Left ventricle myocardium inferior (tissue), 1 donor: ENCODE results near the gene PROK1. TPM values are rescaled to one million over a fixed set of nuclear protein-coding genes. Genes with fewer than 3 reads are reported as not detected.

Source experiments
- DNase-seq: peaks from one replicate; pipeline ENCODE4 v3.0.0-alpha.2; 2020
- H3K27ac ChIP-seq: fragments of 200-600 bp; replicated peaks from 2 replicates; pipeline ENCODE4 v1.8.0; 2021
- H3K27me3 ChIP-seq: fragments of 200-600 bp; 2 replicates; pipeline ENCODE4 v1.8.0; 2021; ENCODE audit warnings: low read depth
- H3K36me3 ChIP-seq: fragments of 200-600 bp; 2 replicates; pipeline ENCODE4 v1.8.0; 2021
- H3K4me1 ChIP-seq: fragments of 200-600 bp; 2 replicates; pipeline ENCODE4 v1.8.0; 2021
- H3K4me3 ChIP-seq: fragments of 200-600 bp; 2 replicates; pipeline ENCODE4 v1.8.0; 2021; ENCODE audit warnings: mild to moderate bottlenecking, moderate library complexity
- H3K9me3 ChIP-seq: fragments of 200-600 bp; replicated peaks from 2 replicates; pipeline ENCODE4 v1.8.0; 2021
- CTCF ChIP-seq: fragments of 200-600 bp; IDR thresholded peaks from 2 replicates; pipeline ENCODE4 v1.8.0; 2021; ENCODE audit warnings: antibody characterized with exemption, mild to moderate bottlenecking, borderline replicate concordance
- intact Hi-C: fragments of 100-400 bp; cut with micrococcal nuclease; formaldehyde crosslinking; loops from one replicate; pipeline ENCODE4 v1.11.0; 2022
- total RNA-seq: library from RNA; stranded (reverse); fragmentation: NEBNext Ultra II Directional; extraction: Animal tissue kit (Norgen Biotek cat#: 25700); gene quantifications from one replicate; pipeline ENCODE4 v1.2.1, GENCODE V29; 2021
- donor health status: DM: no; HTN: yes; CAD: no; lungs with severe emphysema.

Gene PROK1
- total RNA-seq, 1 donor from 2014 or later: not detected

DNA sequence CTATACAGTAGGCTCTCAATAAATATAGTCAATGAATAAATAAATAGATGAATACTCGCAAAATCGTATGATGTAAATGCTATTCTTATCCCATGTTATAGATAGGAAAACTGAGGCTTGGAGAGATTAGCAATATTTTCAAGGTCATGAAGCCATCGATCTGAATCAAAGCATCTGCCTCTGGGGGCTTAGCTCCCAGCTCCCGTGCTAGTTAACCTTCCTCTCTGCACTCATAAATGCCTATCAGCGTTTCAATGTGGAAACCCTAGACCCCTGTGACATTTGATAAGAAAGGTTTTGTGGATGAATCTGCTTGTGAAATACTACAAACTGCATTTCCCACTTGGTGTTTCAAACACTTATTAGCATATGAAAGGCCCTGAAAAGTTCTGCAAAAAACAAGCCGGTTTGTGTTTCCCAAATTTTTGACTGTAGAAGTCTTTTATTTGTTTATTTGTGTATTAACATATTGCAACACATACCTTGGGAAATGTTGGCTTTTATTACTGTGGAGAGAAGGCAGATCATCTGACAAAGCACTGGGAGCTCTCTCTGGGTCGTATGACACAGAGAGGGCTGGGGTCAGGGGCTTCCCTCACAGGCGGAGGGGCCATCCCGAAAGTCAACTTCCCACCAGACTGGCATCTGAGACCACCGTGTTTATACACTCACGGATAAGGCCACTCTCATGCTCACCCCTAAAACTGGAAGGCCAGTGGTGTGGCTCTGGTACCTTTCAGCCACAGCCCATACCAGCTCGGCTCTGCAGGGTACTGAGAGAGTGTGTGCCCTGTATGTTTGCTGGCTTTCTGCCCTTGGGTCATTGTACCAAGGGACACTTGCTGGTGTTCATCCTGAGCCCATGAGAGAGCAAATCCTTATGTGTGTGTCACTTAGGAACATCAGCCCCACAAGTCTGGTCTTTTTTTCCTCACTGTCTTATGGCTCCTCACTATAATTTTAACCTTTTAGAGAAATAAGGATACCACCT lies 993 bp upstream of the PROK1 start:
- no peaks in the 10 kb centered on the region for H3K4me1 ChIP-seq
- intact Hi-C loops: no loop called here
- H3K27me3 ChIP-seq: peaks cover 58% of the 10 kb centered on the region
- H3K36me3 ChIP-seq: no peaks in the 10 kb centered on the region
- no peak for DNase-seq
- no peaks in the 10 kb centered on the region for H3K9me3 ChIP-seq
- TF ChIP-seq CTCF: no peak
- H3K4me3 ChIP-seq: no peak overlapping the region
- H3K27ac ChIP-seq: no peak overlapping the region

DNA sequence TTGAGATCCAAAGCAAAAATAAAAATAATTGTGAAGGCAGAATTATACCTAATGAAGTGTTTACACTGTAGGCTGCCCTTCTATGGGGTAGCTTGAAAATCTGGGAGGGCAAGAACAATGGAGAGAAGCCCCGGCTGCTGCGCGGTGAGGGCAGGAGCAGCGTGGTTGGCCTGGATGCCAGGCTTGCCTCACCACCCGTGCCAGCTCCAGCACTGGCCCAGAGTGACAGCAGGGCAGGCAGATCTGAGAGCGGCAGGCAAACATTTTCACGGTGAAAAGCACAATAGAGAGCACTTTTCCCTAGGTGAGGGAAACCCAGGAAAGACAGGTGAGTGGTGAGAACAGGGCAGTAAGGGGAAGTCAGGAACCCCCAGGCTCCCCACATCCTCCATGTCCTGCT lies 1.4 kb downstream of the PROK1 start:
- no peak for DNase-seq
- H3K27me3 ChIP-seq: peaks cover 65% of the 10 kb centered on the region
- intact Hi-C loops: no loop called here

DNA sequence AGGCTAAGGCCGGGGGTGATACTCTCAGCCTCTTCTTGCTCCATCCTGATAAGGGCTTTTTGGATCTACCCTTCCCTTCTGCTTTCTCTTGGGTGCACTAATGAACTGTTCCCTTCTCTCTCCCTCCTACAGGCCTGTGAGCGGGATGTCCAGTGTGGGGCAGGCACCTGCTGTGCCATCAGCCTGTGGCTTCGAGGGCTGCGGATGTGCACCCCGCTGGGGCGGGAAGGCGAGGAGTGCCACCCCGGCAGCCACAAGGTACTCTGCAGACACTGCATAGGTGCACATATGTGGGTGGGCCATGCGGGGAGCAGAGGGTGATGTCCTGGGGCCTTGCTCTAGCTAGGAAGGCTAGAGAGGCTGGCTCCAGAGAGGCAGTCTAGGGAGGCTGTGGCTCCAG lies 2.9 kb downstream of the PROK1 start:
- intact Hi-C loops: no loop called here

More for the DNA sequence above, 1.4 kb downstream of the PROK1 start:
- Histone ChIP-seq H3K4me1 (no peaks in the 10 kb centered on the region), H3K4me3 (no peak overlapping the region), H3K27ac (no peak overlapping the region), H3K36me3 (no peaks in the 10 kb centered on the region), H3K9me3 (no peaks in the 10 kb centered on the region)
- TF ChIP-seq CTCF: no peak

DNA sequence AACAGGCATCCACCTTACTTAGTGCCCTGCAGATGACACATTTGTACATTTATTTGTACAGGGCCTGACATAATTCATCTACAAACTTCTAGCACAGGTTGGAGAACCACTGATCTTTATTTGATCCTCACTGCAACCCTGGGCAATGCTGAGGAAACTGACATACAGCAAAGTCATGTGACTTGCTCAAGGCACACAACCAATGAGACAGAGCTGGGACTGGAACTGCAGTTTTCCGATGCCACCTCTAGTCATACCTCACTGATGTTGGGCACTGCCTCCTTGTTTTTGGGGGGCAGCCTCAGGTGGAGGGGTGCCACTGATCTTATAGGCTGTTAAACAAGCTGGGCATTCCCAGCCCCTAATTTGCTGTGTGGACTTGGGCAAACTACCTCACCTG lies 3.4 kb downstream of the PROK1 start:
- Histone ChIP-seq H3K27me3 (peaks cover 52% of the 10 kb centered on the region), H3K27ac (no peak overlapping the region), H3K9me3 (no peaks in the 10 kb centered on the region), H3K4me1 (no peaks in the 10 kb centered on the region), H3K36me3 (no peaks in the 10 kb centered on the region), H3K4me3 (no peak overlapping the region)
- intact Hi-C loops: no loop called here
- DNase-seq: no peak
- no peak for TF ChIP-seq CTCF

More for the DNA sequence above, 2.9 kb downstream of the PROK1 start:
- H3K27ac ChIP-seq: no peak overlapping the region
- no peaks in the 10 kb centered on the region for H3K36me3 ChIP-seq
- no peaks in the 10 kb centered on the region for H3K4me1 ChIP-seq
- no peaks in the 10 kb centered on the region for H3K9me3 ChIP-seq
- no peak for TF ChIP-seq CTCF
- DNase-seq: no peak
- H3K4me3 ChIP-seq: no peak overlapping the region
- H3K27me3 ChIP-seq: peaks cover 57% of the 10 kb centered on the region

- Histone ChIP-seq H3K4me1 (no peaks in the 10 kb centered on the region), H3K9me3 (no peaks in the 10 kb centered on the region), H3K27ac (no peak overlapping the region), H3K27me3 (peaks cover 44% of the 10 kb centered on the region), H3K36me3 (no peaks in the 10 kb centered on the region), H3K4me3 (no peak overlapping the region)
- DNase-seq: no peak
- intact Hi-C loops: no loop called here
- TF ChIP-seq CTCF: no peak
Observed at GRCh38 chr1:110455151-110455550, 4.2 kb downstream of the PROK1 start.
